T-helper 22 cell (primary cell): ENCODE data around the gene AKT3.
"Not testable (repeated sequence)": the region's sequence is repeated elsewhere in the genome, so short reads cannot be mapped to it uniquely, and the experiment has no call there.

Experiments used
- DNase-seq: peaks from one replicate; pipeline ENCODE4 v3.0.0-alpha.2; 2020; ENCODE audit warnings: low read depth

The AKT3 gene

DNA sequence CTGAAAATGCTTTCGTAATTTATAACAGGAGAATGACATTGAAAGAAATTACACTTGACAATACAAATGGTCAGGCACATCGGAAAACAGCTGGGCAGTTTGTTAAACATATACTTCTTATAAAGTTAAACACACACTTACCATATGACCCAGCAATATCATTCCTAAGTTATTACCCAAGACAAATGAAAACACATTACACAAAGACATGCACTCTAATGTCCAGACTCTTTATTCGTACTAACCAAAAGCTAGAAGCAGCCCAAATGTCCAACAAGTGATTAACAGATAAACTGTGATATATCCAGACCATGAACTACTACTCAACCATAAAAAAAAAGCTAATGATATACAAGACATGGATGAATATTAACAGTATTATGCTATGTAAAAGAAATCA, 8.5 kb downstream of the AKT3 start:
- DNase-seq, result no peak

DNA sequence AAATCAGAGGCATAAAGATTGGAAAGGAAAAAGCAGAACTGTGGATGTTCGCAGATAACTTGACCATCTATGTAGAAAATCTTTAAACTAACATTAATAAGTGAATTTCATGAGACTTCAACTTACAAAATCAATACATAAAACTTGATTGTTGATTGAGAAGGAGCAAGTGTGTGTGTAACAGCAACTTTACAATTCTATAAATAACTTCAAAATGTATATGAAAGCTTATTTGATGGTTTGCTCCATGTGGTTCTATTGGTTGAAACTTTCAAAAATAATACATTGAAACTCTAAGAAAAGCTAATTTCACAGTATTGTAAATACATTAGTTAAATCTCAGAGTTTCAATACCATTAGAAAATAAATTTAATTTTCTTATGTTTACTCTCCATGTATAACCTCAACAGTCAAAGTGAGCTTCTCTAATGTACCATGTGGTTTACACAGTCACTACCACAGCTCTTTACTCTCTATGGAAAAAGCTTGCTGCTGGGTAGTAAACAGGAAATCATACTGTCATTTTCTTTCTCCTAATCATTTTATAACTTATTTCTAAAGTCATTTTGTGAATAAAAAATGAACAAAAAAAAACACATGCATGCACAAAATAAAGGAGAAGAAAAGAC, 12.0 kb downstream of the AKT3 start:
- no peak for DNase-seq

DNA sequence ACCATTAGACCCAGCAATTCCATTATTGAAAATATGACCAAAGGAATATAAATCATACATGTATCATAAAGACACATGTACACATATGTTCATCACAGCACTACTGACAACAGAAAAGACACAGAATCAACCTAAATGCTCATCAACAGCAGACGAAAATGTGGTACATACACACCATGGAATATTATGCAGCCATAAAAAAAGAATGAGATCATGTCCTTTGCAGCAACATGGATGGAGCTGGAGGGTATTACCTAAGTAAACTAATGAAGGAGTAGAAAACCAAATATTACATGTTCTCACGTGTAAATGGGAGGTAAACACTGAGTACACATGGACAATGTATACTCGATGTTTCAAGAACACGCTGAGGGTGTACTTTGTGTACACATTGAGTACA, 15.9 kb downstream of the AKT3 start:
- DNase-seq, result no peak

DNA sequence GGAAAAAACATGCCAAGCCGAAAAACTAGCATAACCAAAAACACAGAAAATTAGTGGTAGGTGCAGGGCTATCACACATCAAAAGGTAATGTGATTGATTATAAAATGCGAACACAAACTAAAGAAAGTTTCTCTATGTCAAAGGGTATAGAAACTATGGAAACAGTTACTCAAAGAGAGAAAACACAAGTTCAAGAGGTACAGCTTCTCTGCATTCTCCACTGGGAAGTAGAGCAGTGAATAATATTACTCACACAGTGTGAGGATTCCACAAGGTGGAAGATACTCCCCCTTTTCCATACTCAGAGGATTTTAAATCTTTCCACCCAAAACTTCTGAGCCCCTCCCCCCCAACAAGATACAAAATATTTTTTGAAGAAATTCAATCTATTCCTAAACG, 18.6 kb downstream of the AKT3 start:
- DNase-seq, result no peak

DNA sequence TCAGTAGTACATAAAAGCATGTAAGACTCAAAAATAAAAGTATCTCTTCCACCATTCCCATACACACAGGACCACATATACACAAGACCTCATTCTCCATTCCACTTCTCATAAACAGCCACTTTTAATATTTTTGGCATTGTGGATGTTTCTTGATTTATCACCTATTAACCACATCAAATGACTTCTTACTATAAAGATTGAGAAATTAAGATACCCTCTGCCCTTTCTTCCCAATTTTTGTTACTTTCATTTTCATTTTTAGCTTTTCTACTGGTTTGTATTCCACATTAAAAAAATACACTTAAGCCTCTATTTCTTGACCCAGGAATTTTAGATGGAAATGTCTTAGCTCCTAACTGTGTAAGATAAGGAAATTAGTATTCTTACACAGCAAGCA, 22.8 kb downstream of the AKT3 start:
- no peak for DNase-seq

DNA sequence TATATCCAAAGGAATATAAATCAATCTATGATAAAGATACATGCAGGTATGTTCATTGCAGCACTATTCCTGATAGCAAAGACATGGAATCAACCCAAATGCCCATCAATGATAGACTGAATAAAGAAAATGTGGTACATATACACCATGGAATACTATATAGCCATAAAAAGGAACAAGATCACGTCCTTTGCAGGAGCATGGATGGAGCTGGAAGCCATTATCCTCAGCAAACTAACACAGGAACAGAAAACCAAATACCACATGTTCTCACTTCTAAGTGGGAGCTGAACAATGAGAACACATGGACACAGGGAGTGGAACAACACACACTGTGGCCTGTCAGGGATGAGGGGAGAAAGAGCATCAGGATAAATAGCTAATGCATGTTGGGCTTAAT, 25.1 kb downstream of the AKT3 start:
- not testable (repeated sequence) for DNase-seq

DNA sequence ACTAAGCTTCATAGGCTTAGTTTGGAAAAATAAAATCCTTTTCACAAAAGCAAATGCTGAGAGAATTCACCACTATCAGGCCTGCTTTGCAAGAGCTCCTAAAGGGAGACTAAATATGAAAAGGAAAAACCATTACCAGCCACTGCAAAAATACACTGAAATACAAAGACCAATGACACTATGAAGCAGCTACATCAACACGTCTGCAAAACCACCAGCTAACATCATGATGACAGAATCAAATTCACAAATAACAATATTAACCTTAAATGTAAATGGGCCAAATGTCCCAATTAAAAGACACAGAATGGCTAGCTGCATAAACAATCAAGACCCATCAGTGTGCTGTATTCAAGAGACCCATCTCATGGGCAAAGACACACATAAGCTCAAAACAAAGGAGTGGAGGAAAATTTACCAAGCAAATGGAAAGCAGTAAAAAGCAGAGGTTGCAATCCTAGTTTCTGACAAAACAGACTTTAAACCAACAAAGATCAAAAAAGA, 28.8 kb downstream of the AKT3 start:
- DNase-seq, result no peak

DNA sequence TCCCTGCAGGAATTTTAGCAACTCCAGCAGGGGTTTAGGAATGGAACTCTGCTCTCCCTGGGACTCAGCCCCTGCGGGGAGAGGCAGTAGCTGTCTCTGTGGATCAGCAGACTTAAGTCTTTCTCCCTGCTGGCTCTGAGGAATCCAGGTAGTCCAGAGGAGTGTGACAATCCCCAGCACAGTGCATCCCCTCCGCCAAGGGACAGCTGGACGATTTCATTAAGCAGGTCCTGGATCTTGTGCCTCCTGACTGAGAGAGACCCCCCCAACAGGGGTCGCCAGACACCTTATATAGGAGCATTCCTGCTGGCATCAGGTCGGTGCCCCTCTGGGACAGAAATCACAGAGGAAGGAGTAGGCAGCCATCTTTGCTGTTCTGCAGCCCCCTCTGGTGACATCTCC, 30.6 kb downstream of the AKT3 start:
- DNase-seq, result no peak

DNA sequence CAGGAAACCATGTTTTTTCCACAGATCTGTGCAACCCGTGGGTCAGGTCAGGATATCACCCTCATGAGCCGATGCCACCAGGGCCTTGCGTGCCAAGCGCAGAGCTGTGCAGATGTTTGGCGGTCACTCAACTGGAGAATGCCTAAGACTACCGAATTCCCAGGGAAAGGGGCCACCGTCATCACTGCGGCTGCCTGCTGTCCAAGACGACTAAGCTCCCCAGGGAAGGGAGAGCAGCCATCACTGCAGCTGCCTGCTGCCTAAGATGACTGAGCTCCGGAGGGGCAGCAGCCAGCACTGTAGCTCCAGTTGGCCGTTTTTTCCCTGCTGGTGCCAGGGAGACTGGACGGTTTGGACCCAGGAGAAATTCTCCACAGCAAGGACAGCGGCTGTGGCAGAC, 31.1 kb downstream of the AKT3 start:
- no peak for DNase-seq

DNA sequence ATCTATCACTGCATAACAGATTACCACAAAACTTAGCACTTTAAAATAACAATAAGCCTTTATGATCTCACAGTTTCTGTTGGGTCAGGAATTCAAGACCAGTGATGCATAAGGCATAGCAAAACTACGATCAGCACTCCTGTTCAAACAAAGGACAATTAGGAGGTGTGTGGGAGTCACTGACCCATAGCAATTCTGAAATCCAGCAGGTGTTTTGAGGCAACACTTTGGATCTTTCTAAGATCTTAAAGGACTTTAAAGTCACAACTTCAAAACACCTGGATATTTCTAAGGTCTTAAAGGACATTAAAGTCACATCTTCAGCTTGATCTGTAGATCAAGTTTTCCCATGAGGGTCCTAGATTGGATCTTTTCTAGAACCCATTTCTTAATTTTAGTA, 35.3 kb downstream of the AKT3 start:
- DNase-seq, result no peak

DNA sequence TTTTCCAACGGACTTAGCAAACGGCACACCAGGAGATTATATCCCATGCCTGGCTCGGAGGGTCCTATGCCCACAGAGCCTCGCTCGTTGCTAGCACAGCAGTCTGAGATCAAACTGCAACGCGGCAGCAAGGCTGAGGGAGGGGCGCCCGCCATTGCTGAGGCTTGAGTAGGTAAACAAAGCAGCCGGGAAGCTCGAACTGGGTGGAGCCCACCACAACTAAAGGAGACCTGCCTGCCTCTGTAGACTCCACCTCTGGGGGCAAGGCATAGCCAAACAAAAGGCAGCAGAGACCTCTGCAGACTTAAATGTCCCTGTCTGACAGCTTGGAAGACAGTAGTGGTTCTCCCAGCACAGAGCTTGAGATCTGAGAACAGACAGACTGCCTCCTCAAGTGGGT, 42.7 kb downstream of the AKT3 start:
- DNase-seq, result not testable (repeated sequence)

DNA sequence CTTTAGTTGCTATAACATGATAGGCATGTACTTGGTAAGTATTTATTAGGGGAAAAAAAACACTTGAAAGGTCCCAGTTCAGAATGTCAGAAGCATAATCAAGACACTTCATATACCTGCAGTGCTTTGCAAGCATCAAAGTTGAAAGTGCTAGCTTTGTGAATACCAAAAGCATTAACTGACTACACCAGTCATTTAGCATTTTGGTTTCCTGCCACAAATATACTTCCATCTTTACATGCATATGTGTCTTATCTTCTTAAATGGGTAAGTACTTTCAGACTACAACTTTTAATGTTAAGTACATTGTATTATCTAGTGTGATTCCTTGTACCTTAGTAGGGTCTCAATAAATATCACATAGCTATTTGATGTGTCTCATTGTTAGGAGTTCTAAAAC, 43.7 kb downstream of the AKT3 start:
- no peak for DNase-seq

DNA sequence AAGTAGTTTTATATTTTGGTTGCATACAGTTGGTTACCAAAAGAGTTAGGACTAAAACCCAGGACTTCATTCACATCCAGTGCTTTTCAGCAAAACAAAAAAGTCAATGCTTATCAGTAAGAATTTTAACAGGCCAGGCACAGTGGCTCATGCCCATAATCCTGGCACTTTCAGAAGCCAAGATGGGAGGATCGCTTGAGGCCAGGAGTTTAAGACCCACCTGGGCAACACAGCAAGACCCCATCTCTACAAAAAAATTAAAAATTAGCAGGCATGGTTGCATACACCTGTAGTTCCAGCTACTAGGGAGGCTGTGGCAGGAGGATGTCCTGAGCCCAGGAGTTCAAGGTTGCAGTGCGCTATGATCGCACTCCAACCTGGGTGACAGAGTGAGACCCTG, 47.3 kb downstream of the AKT3 start:
- no peak for DNase-seq

DNA sequence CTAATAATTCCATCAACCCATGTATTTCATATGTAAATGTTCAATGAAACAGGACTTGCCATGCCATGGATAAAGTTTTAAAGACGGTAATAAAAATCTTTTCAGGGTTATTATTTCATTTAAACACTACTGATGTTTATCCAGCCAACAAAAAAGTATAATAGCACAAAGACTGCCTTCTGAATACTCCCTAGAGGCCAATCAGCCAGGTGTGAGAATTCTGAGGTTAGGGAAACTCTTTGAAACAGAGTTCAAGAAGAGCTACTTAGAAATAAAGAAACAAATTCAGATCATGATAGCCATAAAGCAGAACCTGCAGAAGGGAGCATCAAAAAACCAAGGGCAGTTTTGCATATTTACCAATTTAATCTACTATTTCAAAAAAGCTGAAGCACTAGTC, 48.7 kb downstream of the AKT3 start:
- DNase-seq, result no peak

DNA sequence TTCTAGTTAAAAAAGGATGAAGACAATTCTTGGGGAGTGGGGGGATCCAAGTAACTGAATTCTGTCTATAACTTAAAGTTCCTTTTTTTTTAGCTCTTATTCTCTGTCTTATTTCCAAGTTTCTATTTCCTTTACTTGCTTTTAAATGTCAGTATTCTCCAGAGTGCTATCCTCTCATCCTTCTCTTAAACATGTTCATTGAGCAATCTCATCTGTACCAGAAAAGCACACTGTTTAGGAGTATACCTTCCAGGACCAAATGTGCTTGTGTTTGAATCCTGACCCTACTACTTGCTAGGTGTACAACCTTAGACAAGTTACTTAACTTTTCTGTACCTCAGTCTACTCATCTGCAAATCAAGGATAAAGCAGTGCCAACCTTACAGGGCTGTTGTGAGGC, 50.1 kb downstream of the AKT3 start:
- no peak for DNase-seq

DNA sequence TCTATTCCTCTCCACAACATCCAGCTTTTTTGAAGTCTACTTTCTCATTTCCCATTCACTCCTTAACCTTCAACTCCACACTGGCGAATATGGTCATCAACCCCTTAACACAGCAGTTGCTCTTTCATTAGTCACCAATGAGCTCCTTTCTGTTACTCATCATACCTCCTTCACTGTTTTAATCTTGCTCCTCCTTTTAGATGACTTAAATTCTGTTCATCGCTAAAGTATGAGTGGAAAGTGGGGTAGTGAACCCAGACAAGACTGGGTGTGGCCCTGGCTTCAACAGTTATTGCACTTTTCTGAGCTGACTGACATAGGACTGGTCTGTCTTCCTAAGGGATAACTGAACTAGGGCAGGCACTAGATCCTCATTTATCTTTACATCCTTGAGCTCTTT, 51.3 kb downstream of the AKT3 start:
- no peak for DNase-seq

DNA sequence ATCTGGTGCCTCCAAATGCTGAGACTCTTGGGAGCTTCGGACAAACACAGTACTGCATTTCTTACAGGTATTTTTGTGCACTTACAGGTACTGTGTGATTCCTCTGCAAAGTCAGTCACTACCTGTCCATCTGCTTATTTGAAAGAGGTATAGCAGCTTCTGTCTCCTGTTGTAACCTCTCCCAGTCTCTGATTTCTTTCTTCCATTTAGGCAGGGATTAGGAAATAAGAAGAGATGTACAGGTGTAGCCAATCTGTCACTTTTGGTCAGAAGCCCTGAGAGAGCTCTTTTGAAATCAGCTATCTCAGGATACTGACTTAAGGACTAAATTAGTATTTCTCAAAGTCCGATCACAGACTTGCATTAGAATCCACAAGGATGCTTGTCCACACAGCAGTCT, 54.0 kb downstream of the AKT3 start:
- DNase-seq, result no peak

DNA sequence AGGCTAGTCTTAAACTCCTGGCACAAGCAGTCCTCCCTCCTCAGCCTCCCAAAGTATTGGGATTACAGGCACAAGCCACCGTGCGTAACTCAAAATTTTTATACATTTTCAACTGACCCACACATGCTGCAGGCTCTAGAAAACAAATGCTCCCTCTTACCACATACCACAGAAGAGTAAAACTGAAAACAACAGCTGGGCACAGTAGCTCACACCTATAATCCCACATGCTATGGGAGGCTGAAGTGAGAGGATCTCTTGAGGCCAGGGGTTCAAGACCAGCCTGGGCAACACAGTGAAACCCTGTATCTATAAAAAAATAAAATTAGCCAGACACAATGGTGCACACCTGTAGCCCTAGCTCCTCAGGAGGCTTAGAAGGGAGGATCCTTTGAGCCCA, 56.7 kb downstream of the AKT3 start:
- DNase-seq, result no peak

DNA sequence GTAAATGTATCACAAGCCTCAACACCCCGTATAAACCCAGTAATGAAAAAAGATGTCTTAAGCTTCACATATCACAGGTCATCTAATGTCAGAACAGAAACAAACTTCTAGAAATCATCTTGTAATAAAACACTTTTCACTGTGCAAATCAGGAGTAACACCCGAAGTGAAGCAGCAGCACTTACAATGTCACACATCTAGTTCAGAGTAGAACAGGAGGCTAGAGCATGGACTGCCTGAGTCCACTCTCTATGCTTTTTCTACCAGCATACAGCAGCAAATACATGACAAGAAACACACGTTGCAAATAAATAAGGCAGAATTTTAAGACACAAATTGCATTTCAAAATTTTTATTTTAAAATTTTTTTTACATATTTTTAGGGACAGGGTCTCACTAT, 57.2 kb downstream of the AKT3 start:
- no peak for DNase-seq

DNA sequence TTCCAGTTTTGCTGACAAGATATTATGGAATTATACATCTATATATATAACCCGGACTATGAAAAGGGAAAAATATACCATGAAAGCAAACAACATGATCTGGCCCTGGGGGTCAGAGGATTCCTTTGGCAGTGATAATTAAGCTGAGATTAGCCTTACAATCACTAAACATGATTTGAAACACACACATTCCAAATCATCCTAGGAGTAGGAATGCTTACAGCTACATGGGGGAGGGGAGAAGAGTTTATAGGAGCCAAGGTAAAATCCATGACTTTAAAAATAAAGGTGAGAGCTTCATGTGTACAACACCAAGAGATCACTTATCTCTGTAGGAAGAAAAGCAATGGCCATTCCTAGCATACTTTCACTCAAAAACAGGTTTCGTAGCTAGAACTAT, 57.6 kb downstream of the AKT3 start:
- no peak for DNase-seq

DNA sequence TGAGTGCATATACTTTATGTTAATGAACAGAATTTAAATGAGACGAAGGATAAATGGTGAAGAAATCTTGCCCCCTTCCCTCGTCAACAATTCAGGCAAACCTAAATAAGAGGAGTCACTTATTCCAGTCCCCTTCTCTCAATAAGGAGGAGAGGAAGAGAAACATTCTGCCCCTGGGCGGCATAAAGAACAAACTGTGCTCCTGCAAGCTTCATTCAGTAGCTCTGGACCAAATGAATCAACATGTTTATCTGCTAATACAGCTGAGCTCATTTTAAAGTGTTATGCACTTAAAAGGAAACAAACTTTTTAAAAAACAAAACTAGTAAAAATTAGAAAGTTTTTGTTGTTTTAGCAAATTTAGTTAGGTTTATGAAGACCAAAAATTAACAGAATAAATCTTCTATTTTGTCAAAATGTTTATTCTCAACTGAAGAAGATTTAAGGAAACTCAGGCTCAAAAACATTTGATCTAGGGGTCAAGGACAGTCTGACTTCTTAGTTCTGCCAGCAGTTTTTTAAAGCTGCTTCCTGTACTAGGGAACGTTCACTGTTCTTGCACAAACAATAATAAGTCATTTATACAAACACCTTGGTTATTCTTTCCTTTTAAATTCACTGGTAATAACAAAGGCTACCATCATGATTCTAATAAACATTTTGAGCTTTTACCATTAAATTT, 58.3 kb downstream of the AKT3 start:
- DNase-seq, result no peak

DNA sequence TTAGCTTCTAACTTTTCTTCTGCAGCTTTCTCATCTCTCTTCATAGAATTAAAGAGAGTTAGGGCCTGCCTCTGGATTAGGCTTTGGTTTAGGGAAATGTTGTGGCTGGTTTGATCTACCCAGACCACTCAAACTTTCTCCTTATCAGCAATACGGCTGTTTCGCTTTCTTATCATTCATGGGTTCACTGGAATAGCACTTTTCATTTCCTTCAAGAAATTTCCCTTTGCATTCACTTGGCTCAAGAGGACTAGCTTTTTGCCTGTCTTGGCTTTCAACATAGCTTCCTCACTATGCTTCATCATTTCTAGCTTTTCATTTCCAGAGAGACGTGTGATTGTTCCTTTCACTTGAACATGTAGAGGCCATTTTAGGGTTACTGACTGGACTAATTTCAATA, 59.6 kb downstream of the AKT3 start:
- no peak for DNase-seq

DNA sequence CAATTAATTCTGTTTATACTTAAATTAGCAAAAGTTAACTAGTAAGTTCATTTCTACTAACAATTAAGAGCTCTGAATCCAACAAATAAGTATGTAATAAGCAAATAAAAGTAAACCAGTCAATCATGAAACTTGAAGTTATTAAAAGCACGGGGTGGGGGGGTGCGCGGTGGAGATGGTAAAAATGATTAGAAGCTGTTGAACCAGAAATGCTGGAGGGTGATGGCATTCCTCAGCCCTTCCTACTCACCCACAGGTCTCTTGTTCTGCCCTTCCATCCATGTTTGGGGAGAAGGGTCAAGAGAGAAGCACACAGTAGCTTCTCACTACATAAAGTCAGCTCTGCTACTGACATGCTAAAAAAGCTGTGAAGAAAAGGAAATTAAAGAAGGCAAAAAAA, 63.5 kb downstream of the AKT3 start:
- no peak for DNase-seq

DNA sequence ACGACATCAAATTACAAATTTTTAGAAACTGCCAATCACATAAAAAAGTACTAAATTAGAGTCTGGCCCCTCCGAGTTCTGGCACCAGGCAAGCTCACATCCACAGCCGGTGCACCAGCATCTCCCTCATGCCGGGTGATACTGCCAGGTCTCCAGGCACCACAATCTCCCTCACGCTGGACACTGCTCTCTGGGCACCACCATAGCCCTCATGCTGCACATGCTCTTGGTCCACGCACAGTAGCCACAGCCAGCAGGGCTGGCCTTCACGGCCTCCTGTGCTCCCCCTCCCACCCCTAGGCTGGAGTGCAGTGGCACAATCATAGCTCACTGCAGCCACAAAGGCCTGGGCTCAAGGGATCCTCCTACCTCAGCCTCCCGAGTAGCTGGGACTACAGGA, 65.5 kb downstream of the AKT3 start:
- DNase-seq, result no peak
